Mononuclear cell (primary cell): ENCODE data around the gene CTU2. TPM values are rescaled to one million over a fixed set of nuclear protein-coding genes. Genes with fewer than 3 reads are reported as not detected.

ENCODE experiments used
- H3K27me3 ChIP-seq: 2 replicates; pipeline ENCODE4 v1.6.0; 2011; ENCODE audit warnings: low read length, control low read depth; ENCODE audit not compliant: insufficient read depth
- H3K4me1 ChIP-seq: 2 replicates; pipeline ENCODE4 v1.5.1; 2011; ENCODE audit warnings: mild to moderate bottlenecking, low read length, control low read depth; ENCODE audit not compliant: insufficient read depth
- H3K4me3 ChIP-seq: 2 replicates; pipeline ENCODE4 v1.5.1; 2011; ENCODE audit warnings: mild to moderate bottlenecking, low read length, moderate library complexity
- H3K9me3 ChIP-seq: 2 replicates; pipeline ENCODE4 v1.5.1; 2011; ENCODE audit warnings: low read depth, mild to moderate bottlenecking, control low read depth, low read length
- total RNA-seq: library from RNA; depleted of rRNA; stranded (reverse); fragments of >200 nt; gene quantifications from one replicate; pipeline ENCODE4 v1.2.3, GENCODE V29; 2012

The CTU2 gene
- total RNA-seq, 1 donor = 6.7 TPM

- Histone ChIP-seq H3K4me3 (no peak overlapping the region), H3K27me3 (no peaks in the 10 kb centered on the region), H3K9me3 (no peaks in the 10 kb centered on the region), H3K4me1 (peaks cover 58% of the 10 kb centered on the region)
These were observed 18.1 kb upstream of the CTU2 start for GRCh38 chr16:88688013-88688778.

GRCh38 chr16:88690341-88691128 lies 15.8 kb upstream of the CTU2 start:
- Histone ChIP-seq H3K4me1 (peaks cover 44% of the 10 kb centered on the region), H3K27me3 (no peaks in the 10 kb centered on the region), H3K4me3 (no peak overlapping the region), H3K9me3 (no peaks in the 10 kb centered on the region)

- H3K4me3 ChIP-seq = no peak overlapping the region
- peaks cover 41% of the 10 kb centered on the region for H3K4me1 ChIP-seq
- no peaks in the 10 kb centered on the region for H3K9me3 ChIP-seq
- no peaks in the 10 kb centered on the region for H3K27me3 ChIP-seq
These were observed 15.0 kb upstream of the CTU2 start for GRCh38 chr16:88691129-88691813.

GRCh38 chr16:88691924-88692560 lies 14.3 kb upstream of the CTU2 start:
- Histone ChIP-seq H3K9me3 (no peaks in the 10 kb centered on the region), H3K4me3 (no peak overlapping the region), H3K4me1 (peaks cover 35% of the 10 kb centered on the region), H3K27me3 (no peaks in the 10 kb centered on the region)

- Histone ChIP-seq H3K27me3 (no peaks in the 10 kb centered on the region), H3K4me3 (no peak overlapping the region), H3K4me1 (peaks cover 38% of the 10 kb centered on the region), H3K9me3 (no peaks in the 10 kb centered on the region)
These were observed 13.4 kb upstream of the CTU2 start for GRCh38 chr16:88692861-88693260.

- no peaks in the 10 kb centered on the region for H3K27me3 ChIP-seq
These were observed 12.7 kb upstream of the CTU2 start for GRCh38 chr16:88693420-88694177.

GRCh38 chr16:88694221-88695087 lies 11.8 kb upstream of the CTU2 start:
- Histone ChIP-seq H3K27me3 (no peaks in the 10 kb centered on the region), H3K9me3 (no peaks in the 10 kb centered on the region), H3K4me3 (no peak overlapping the region), H3K4me1 (peaks cover 54% of the 10 kb centered on the region)

More at GRCh38 chr16:88693420-88694177, 12.7 kb upstream of the CTU2 start:
- Histone ChIP-seq H3K4me1 (peaks cover 46% of the 10 kb centered on the region), H3K4me3 (no peak overlapping the region), H3K9me3 (no peaks in the 10 kb centered on the region)

GRCh38 chr16:88695218-88695617 lies 11.1 kb upstream of the CTU2 start:
- Histone ChIP-seq H3K27me3 (no peaks in the 10 kb centered on the region), H3K4me3 (no peak overlapping the region), H3K4me1 (peaks cover 62% of the 10 kb centered on the region), H3K9me3 (no peaks in the 10 kb centered on the region)

GRCh38 chr16:88695753-88696152 lies 10.6 kb upstream of the CTU2 start:
- H3K27me3 ChIP-seq = no peaks in the 10 kb centered on the region
- H3K4me1 ChIP-seq = peaks cover 66% of the 10 kb centered on the region
- H3K9me3 ChIP-seq = no peaks in the 10 kb centered on the region
- no peak overlapping the region for H3K4me3 ChIP-seq

- H3K4me1 ChIP-seq = peaks cover 65% of the 10 kb centered on the region
- no peaks in the 10 kb centered on the region for H3K27me3 ChIP-seq
- no peak overlapping the region for H3K4me3 ChIP-seq
- no peaks in the 10 kb centered on the region for H3K9me3 ChIP-seq
These were observed 9.9 kb upstream of the CTU2 start for GRCh38 chr16:88696441-88696840.

- Histone ChIP-seq H3K9me3 (no peaks in the 10 kb centered on the region), H3K4me3 (no peak overlapping the region), H3K27me3 (no peaks in the 10 kb centered on the region), H3K4me1 (peaks cover 65% of the 10 kb centered on the region)
These were observed 9.0 kb upstream of the CTU2 start for GRCh38 chr16:88697116-88697830.

GRCh38 chr16:88697831-88698615 lies 8.3 kb upstream of the CTU2 start:
- Histone ChIP-seq H3K4me3 (no peak overlapping the region), H3K27me3 (no peaks in the 10 kb centered on the region), H3K4me1 (peaks cover 65% of the 10 kb centered on the region), H3K9me3 (no peaks in the 10 kb centered on the region)
